Measurements from ENCODE around the gene RHBDL3.

RHBDL3 gene

GRCh38 chr17:32357615-32358014 is 92.0 kb downstream of the RHBDL3 start:
- Histone ChIP-seq H3K36me3 (peaks cover 95% of the 10 kb centered on the region), H3K27me3 (ENCODE audit: insufficient read depth, low read depth, severe bottlenecking) (no peaks in the 10 kb centered on the region), H3K9me3 (ENCODE audit: severe bottlenecking) (no peaks in the 10 kb centered on the region), H3K27ac (no peak overlapping the region), H3K4me3 (ENCODE audit: low read depth, low read length) (no peak overlapping the region)
- no peak for DNase-seq
- TF ChIP-seq CTCF (IDR thresholded peaks at IDR 0.05; ENCODE audit: low read depth, low read length), result no peak

- DNase-seq, result no peak
- peaks cover 98% of the 10 kb centered on the region for H3K36me3 ChIP-seq
- no peak overlapping the region for H3K27ac ChIP-seq
- no peaks in the 10 kb centered on the region for H3K27me3 ChIP-seq (ENCODE audit: insufficient read depth, low read depth, severe bottlenecking)
- no peak overlapping the region for H3K4me3 ChIP-seq (ENCODE audit: low read depth, low read length)
- TF ChIP-seq CTCF (IDR thresholded peaks at IDR 0.05; ENCODE audit: low read depth, low read length), result no peak
- H3K9me3 ChIP-seq (ENCODE audit: severe bottlenecking), result no peaks in the 10 kb centered on the region
These were observed 95.6 kb downstream of the RHBDL3 start for GRCh38 chr17:32361270-32361669.

GRCh38 chr17:32370426-32370825 is 104.8 kb downstream of the RHBDL3 start:
- Histone ChIP-seq H3K9me3 (ENCODE audit: severe bottlenecking) (no peaks in the 10 kb centered on the region), H3K27ac (no peak overlapping the region)
- TF ChIP-seq CTCF (IDR thresholded peaks at IDR 0.05; ENCODE audit: low read depth, low read length), result no peak

More at GRCh38 chr17:32370426-32370825, 104.8 kb downstream of the RHBDL3 start:
- Histone ChIP-seq H3K27me3 (ENCODE audit: insufficient read depth, low read depth, severe bottlenecking) (no peaks in the 10 kb centered on the region), H3K4me3 (ENCODE audit: low read depth, low read length) (no peak overlapping the region), H3K36me3 (peaks cover 91% of the 10 kb centered on the region)
- DNase-seq, result no peak
